Liver (tissue), 9 donors: ENCODE data around the gene ATF6B. TPM values are rescaled to one million over a fixed set of nuclear protein-coding genes. Genes with fewer than 3 reads are reported as not detected.

ENCODE experiments used
- DNase-seq: peaks from one replicate; pipeline ENCODE4 v3.0.0-alpha.2; 2017; ENCODE audit warnings: low spot score
- H3K27ac ChIP-seq, 2 donors: one replicate each; pipeline ENCODE4 v1.7.0; 2013; ENCODE audit warnings: inconsistent platforms in 2 of 2, low read length in 2 of 2, control low read depth in 1 of 2, low read depth in 1 of 2, mild to moderate bottlenecking in 1 of 2
- H3K27me3 ChIP-seq, 4 donors: one replicate each; pipeline versions ENCODE4 v1.6.1 to v1.7.0; 2013; ENCODE audit warnings: low read length in 3 of 4, inconsistent platforms in 1 of 4, mild to moderate bottlenecking in 1 of 4, moderate library complexity in 1 of 4; ENCODE audit not compliant: control insufficient read depth in 4 of 4, insufficient read depth in 4 of 4
- H3K36me3 ChIP-seq, 4 donors: one replicate each; pipeline versions ENCODE4 v1.6.1 to v1.7.0; 2013; ENCODE audit warnings: low read length in 3 of 4, mild to moderate bottlenecking in 3 of 4, low read depth in 1 of 4, moderate library complexity in 1 of 4; ENCODE audit not compliant: control insufficient read depth in 4 of 4, insufficient read depth in 3 of 4
- H3K4me1 ChIP-seq, 4 donors: one replicate each; pipeline versions ENCODE4 v1.6.1 to v1.7.0; 2013; ENCODE audit warnings: low read length in 3 of 4, mild to moderate bottlenecking in 3 of 4, moderate library complexity in 1 of 4; ENCODE audit not compliant: control insufficient read depth in 4 of 4, insufficient read depth in 4 of 4
- H3K4me3 ChIP-seq, 3 donors: one replicate each; pipeline versions ENCODE4 v1.6.1 to v1.7.0; 2013; ENCODE audit warnings: low read length in 3 of 3, control low read depth in 1 of 3, low read depth in 1 of 3, mild to moderate bottlenecking in 1 of 3
- H3K9ac ChIP-seq, 2 donors: one replicate each; pipeline ENCODE4 v1.7.0; 2013; ENCODE audit warnings: low read length in 2 of 2, mild to moderate bottlenecking in 2 of 2, moderate library complexity in 2 of 2, control low read depth in 1 of 2, low read depth in 1 of 2
- H3K9me3 ChIP-seq, 4 donors: one replicate each; pipeline versions ENCODE4 v1.6.1 to v1.7.0; 2013; ENCODE audit warnings: low read length in 3 of 4; ENCODE audit not compliant: control insufficient read depth in 4 of 4
- EGR1 ChIP-seq, 2 donors: IDR thresholded peaks; 2 replicates each; pipeline ENCODE4 v1.6.1; 2016 to 2018; ENCODE audit warnings: antibody characterized with exemption in 2 of 2, low read depth in 2 of 2
- FOXA1 ChIP-seq: IDR thresholded peaks from 2 replicates; pipeline ENCODE4 v1.6.1; 2016; ENCODE audit warnings: antibody characterized with exemption
- FOXA2 ChIP-seq: IDR thresholded peaks from 2 replicates; pipeline ENCODE4 v1.6.1; 2016; ENCODE audit warnings: antibody characterized with exemption
- GABPA ChIP-seq, 2 donors: IDR thresholded peaks in 1 of 2; conservative IDR thresholded peaks in 1 of 2; 2 replicates each; pipeline ENCODE4 v1.6.1; 2016; ENCODE audit warnings: antibody characterized with exemption in 2 of 2, mild to moderate bottlenecking in 1 of 2, moderate library complexity in 1 of 2
- HNF4A ChIP-seq, 2 donors: conservative IDR thresholded peaks; 2 replicates each; pipeline ENCODE4 v1.6.1; 2016; ENCODE audit warnings: antibody characterized with exemption in 2 of 2, mild to moderate bottlenecking in 2 of 2
- RAD21 ChIP-seq, 2 donors: IDR thresholded peaks; 2 replicates each; pipeline ENCODE4 v1.6.1; 2016; ENCODE audit warnings: antibody characterized with exemption in 2 of 2, mild to moderate bottlenecking in 2 of 2
- RXRA ChIP-seq, 2 donors: IDR thresholded peaks; 2 replicates each; pipeline ENCODE4 v1.6.1; 2017 to 2018; ENCODE audit warnings: antibody characterized with exemption in 2 of 2, mild to moderate bottlenecking in 1 of 2
- SP1 ChIP-seq: IDR thresholded peaks from 2 replicates; pipeline ENCODE4 v1.6.1; 2018; ENCODE audit warnings: antibody characterized with exemption, mild to moderate bottlenecking
- TAF1 ChIP-seq: conservative IDR thresholded peaks from 2 replicates; pipeline ENCODE4 v1.6.1; 2016; ENCODE audit warnings: antibody characterized with exemption, mild to moderate bottlenecking
- YY1 ChIP-seq: IDR thresholded peaks from 2 replicates; pipeline ENCODE4 v1.6.1; 2016; ENCODE audit warnings: antibody characterized with exemption, mild to moderate bottlenecking
- WGBS: extraction: QIAGEN DNeasy Blood & Tissue Kit; methylation state at CpG from one replicate; pipeline ENCODE4 v1.1.7; 2013; 5-methylcytosine and 5-hydroxymethylcytosine counted together
- polyA plus RNA-seq, 2 donors: library from polyadenylated mRNA; stranded (reverse) in 1 of 2; unstranded in 1 of 2; fragments of 200-250 nt in 1 of 2; fragments of >200 nt in 1 of 2; fragmentation: Nextera tagmentation in 1 of 2; extraction: Ambion mirVana in 1 of 2; gene quantifications; one replicate each; pipeline versions ENCODE4 v1.2.1 to v1.2.3, GENCODE V29; 2013 to 2015
- total RNA-seq, 2 donors: library from RNA; depleted of rRNA; stranded (reverse); fragments of >200 nt; gene quantifications; one replicate each; pipeline ENCODE4 v1.2.3, GENCODE V29; 2014
- TF ChIP-seq, protein P1 (sequence below): IDR thresholded peaks from 2 replicates; pipeline ENCODE4 v1.6.1; 2016; ENCODE audit warnings: antibody characterized with exemption, mild to moderate bottlenecking
- TF ChIP-seq, protein P2 (sequence below): IDR thresholded peaks from 2 replicates; pipeline ENCODE4 v1.6.1; 2016; ENCODE audit warnings: antibody characterized with exemption
- TF ChIP-seq, protein P3 (sequence below): fragments of 150-350 bp; IDR thresholded peaks from 2 replicates; pipeline ENCODE4 v1.5.1; 2017; ENCODE audit warnings: improper control_type of control experiment, low read depth, low read length; ENCODE audit not compliant: missing input control
- TF ChIP-seq, protein P4 (sequence below): IDR thresholded peaks from 2 replicates; pipeline ENCODE4 v1.6.1; 2016; ENCODE audit warnings: antibody characterized with exemption
- TF ChIP-seq, protein P5 (sequence below): IDR thresholded peaks from 2 replicates; pipeline ENCODE4 v1.6.1; 2016; ENCODE audit warnings: antibody characterized with exemption
- donor health status: healthy.
- donor health status: healthy.
- donor health status: healthy.
- donor health status: healthy.
- donor health status: healthy.

The ATF6B gene
- total and polyA plus RNA-seq, 4 donors: 13.6 to 24.8 (median 15.5) TPM

DNA sequence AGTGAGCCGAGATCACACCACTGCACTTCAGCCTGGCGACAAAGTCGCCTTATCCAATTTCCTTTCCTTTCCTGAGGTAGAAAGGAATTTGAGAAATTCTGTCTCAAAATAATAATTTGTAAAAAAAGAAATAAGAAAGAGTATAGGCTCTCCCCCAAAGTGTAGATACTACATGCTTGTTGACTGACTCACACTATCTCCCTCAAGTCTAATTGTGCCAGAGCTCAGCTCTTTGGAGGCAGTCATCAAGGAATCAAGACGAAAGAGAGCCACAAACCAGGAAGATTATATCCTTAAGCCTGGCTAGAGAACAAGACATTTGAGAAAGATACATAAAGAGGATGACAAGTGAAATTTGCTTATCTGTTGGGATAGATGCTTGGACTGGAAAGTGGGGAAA, 5.7 kb upstream of the ATF6B start:
- Histone ChIP-seq H3K4me3 (no peak overlapping the region), H3K27ac (no peak overlapping the region), H3K9me3 (no peaks in the 10 kb centered on the region), H3K27me3 (no peaks in the 10 kb centered on the region), H3K9ac (no peak overlapping the region), H3K4me1 (peaks cover 3 to 13% (median 10%) of the 10 kb centered on the region in 4 donors), H3K36me3 (no peaks in the 10 kb centered on the region)
- WGBS: 85% methylated on average over 4 of the region's 4 CpGs
- no peak for DNase-seq
- TF ChIP-seq FOXA2: no peak
- no peak for TF ChIP-seq RAD21 (IDR thresholded peaks at IDR 0.05)
- TF ChIP-seq EGR1 (IDR thresholded peaks at IDR 0.05; ENCODE audit: low read depth in 2 of 2): no peak
- no peak for TF ChIP-seq RXRA (IDR thresholded peaks at IDR 0.05)
- TF ChIP-seq SP1: no peak
- no peak for TF ChIP-seq GABPA (IDR thresholded peaks at IDR 0.05 in 1 of 2, conservative IDR thresholded peaks at IDR 0.05 in 1 of 2)
- TF ChIP-seq YY1: no peak
- TF ChIP-seq HNF4A (conservative IDR thresholded peaks at IDR 0.05): no peak
- TF ChIP-seq, protein P1, sequence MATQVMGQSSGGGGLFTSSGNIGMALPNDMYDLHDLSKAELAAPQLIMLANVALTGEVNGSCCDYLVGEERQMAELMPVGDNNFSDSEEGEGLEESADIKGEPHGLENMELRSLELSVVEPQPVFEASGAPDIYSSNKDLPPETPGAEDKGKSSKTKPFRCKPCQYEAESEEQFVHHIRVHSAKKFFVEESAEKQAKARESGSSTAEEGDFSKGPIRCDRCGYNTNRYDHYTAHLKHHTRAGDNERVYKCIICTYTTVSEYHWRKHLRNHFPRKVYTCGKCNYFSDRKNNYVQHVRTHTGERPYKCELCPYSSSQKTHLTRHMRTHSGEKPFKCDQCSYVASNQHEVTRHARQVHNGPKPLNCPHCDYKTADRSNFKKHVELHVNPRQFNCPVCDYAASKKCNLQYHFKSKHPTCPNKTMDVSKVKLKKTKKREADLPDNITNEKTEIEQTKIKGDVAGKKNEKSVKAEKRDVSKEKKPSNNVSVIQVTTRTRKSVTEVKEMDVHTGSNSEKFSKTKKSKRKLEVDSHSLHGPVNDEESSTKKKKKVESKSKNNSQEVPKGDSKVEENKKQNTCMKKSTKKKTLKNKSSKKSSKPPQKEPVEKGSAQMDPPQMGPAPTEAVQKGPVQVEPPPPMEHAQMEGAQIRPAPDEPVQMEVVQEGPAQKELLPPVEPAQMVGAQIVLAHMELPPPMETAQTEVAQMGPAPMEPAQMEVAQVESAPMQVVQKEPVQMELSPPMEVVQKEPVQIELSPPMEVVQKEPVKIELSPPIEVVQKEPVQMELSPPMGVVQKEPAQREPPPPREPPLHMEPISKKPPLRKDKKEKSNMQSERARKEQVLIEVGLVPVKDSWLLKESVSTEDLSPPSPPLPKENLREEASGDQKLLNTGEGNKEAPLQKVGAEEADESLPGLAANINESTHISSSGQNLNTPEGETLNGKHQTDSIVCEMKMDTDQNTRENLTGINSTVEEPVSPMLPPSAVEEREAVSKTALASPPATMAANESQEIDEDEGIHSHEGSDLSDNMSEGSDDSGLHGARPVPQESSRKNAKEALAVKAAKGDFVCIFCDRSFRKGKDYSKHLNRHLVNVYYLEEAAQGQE: no peak
- TF ChIP-seq, protein P2, sequence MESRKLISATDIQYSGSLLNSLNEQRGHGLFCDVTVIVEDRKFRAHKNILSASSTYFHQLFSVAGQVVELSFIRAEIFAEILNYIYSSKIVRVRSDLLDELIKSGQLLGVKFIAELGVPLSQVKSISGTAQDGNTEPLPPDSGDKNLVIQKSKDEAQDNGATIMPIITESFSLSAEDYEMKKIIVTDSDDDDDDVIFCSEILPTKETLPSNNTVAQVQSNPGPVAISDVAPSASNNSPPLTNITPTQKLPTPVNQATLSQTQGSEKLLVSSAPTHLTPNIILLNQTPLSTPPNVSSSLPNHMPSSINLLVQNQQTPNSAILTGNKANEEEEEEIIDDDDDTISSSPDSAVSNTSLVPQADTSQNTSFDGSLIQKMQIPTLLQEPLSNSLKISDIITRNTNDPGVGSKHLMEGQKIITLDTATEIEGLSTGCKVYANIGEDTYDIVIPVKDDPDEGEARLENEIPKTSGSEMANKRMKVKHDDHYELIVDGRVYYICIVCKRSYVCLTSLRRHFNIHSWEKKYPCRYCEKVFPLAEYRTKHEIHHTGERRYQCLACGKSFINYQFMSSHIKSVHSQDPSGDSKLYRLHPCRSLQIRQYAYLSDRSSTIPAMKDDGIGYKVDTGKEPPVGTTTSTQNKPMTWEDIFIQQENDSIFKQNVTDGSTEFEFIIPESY: no peak
- TF ChIP-seq, protein P3, sequence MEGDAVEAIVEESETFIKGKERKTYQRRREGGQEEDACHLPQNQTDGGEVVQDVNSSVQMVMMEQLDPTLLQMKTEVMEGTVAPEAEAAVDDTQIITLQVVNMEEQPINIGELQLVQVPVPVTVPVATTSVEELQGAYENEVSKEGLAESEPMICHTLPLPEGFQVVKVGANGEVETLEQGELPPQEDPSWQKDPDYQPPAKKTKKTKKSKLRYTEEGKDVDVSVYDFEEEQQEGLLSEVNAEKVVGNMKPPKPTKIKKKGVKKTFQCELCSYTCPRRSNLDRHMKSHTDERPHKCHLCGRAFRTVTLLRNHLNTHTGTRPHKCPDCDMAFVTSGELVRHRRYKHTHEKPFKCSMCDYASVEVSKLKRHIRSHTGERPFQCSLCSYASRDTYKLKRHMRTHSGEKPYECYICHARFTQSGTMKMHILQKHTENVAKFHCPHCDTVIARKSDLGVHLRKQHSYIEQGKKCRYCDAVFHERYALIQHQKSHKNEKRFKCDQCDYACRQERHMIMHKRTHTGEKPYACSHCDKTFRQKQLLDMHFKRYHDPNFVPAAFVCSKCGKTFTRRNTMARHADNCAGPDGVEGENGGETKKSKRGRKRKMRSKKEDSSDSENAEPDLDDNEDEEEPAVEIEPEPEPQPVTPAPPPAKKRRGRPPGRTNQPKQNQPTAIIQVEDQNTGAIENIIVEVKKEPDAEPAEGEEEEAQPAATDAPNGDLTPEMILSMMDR: no peak
- TF ChIP-seq FOXA1: no peak

DNA sequence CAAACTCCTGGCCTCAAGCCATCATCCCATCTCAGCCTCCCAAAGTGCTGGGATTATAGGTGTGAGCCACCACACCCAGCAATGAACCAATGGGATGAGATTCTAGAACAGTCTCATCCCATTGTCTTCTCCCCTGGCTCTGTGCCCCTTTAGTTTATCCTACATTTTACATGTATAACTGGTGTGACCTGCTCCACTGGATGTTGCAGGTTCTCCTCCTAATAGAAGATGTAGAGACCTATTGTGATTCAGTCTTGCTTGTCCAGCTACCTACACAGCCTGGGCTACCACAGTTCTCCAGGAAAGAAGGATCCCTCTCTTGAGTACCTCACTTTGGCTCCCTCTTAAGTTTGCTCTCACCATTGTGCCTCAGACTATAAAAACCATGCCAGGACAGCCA, 4.1 kb upstream of the ATF6B start:
- Histone ChIP-seq H3K27me3 (no peaks in the 10 kb centered on the region), H3K9me3 (no peaks in the 10 kb centered on the region), H3K4me3 (no peak overlapping the region), H3K9ac (no peak overlapping the region), H3K4me1 (peaks cover 3 to 23% (median 20%) of the 10 kb centered on the region in 4 donors), H3K36me3 (no peaks in the 10 kb centered on the region), H3K27ac (no peak overlapping the region)
- DNase-seq: no peak
- TF ChIP-seq TAF1: no peak
- TF ChIP-seq, protein P4, sequence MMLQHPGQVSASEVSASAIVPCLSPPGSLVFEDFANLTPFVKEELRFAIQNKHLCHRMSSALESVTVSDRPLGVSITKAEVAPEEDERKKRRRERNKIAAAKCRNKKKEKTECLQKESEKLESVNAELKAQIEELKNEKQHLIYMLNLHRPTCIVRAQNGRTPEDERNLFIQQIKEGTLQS: no peak
- TF ChIP-seq, protein P5, sequence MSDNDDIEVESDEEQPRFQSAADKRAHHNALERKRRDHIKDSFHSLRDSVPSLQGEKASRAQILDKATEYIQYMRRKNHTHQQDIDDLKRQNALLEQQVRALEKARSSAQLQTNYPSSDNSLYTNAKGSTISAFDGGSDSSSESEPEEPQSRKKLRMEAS: no peak
- no peak for TF ChIP-seq YY1
- TF ChIP-seq, protein P2: no peak
- TF ChIP-seq RXRA (IDR thresholded peaks at IDR 0.05): no peak
- TF ChIP-seq FOXA2: no peak
- TF ChIP-seq, protein P3: no peak
- TF ChIP-seq HNF4A (conservative IDR thresholded peaks at IDR 0.05): no peak
- no peak for TF ChIP-seq FOXA1
